Mucosa of stomach (tissue), 1 donor: ENCODE data around the gene ITSN1.
A peak's percentile ranks its signal among the peaks of the same experiment; 100 is the strongest.

Source experiments
- H3K27me3 ChIP-seq: one replicate; pipeline ENCODE4 v1.7.0; 2013; ENCODE audit warnings: mild to moderate bottlenecking, low read length; ENCODE audit not compliant: control insufficient read depth, insufficient read depth
- H3K36me3 ChIP-seq: one replicate; pipeline ENCODE4 v1.7.0; 2013; ENCODE audit warnings: low read length; ENCODE audit not compliant: control insufficient read depth, insufficient read depth
- H3K4me1 ChIP-seq: one replicate; pipeline ENCODE4 v1.7.0; 2013; ENCODE audit warnings: mild to moderate bottlenecking, low read length; ENCODE audit not compliant: control insufficient read depth, insufficient read depth
- H3K4me3 ChIP-seq: one replicate; pipeline ENCODE4 v1.7.0; 2013; ENCODE audit warnings: low read length
- H3K9ac ChIP-seq: one replicate; pipeline ENCODE4 v1.7.0; 2013; ENCODE audit warnings: mild to moderate bottlenecking, low read length, moderate library complexity
- H3K9me3 ChIP-seq: one replicate; pipeline ENCODE4 v1.7.0; 2013; ENCODE audit warnings: mild to moderate bottlenecking, low read length, moderate library complexity; ENCODE audit not compliant: control insufficient read depth
- donor health status: Pancreatic carcinoma.

The ITSN1 gene

DNA sequence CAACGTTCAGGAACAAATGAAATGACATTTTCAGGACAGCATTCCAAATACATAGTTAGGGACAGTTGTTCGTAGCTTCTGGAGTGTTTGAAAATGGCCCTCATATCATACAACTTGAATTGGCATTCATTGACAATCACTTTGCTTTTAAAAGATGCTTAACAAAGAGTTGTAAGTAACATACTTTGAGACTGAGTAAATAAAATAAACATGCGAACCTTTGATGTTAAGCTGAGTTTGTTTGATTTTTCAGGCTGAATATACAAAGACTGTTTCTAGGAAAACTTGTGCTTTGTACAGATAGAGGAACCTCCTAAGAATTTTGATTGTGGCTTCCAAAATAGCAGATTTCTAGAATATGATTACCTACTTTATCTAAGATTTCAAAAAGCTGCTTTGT is 45.3 kb downstream of the ITSN1 start:
- H3K4me1 ChIP-seq: peaks cover 26% of the 10 kb centered on the region

DNA sequence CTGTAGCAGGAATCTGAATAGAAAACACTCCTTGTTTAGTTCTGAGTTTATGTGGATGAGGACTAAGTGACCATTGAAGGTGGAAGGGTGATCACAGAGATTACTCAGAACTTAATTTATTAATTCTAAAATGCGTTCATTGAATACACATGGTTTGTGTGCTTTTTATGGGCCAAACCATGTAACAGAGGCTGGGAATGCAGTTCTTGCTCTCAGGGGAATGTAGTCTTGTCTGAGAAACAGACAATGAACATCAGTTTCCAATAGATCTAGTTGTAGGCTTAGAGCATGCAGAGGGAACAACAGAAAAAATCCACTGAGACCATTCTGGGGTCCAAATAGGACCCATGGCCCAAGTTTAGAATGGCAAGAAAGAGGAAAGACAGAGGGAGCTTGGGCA is 46.1 kb downstream of the ITSN1 start:
- Histone ChIP-seq H3K9ac (no peak overlapping the region), H3K4me1 (peaks cover 23% of the 10 kb centered on the region), H3K27me3 (no peaks in the 10 kb centered on the region), H3K9me3 (no peaks in the 10 kb centered on the region), H3K36me3 (no peaks in the 10 kb centered on the region), H3K4me3 (no peak overlapping the region)

More for the DNA sequence above, 45.3 kb downstream of the ITSN1 start:
- no peaks in the 10 kb centered on the region for H3K27me3 ChIP-seq
- no peak overlapping the region for H3K9ac ChIP-seq
- no peaks in the 10 kb centered on the region for H3K9me3 ChIP-seq
- no peak overlapping the region for H3K4me3 ChIP-seq
- H3K36me3 ChIP-seq: no peaks in the 10 kb centered on the region

DNA sequence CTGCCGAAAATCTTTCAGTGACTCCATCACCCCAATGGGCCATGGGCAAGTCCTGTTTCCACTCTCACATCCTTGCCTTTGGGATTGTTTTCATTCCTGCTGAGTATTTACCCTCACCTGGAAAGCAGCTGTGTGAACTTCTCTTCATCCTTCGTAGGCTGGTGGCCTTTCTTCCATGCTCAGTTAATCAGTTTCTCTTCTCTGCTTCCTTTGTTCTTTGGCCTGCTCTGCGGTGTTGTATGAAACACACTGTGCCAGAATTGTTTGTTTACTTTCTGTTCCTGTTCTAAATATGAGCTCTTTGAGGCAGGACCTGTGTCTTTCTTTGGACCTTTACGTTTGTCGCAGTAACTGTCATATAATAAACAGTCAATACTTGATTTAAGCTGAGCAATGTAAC is 48.6 kb downstream of the ITSN1 start:
- Histone ChIP-seq H3K9ac (no peak overlapping the region), H3K4me1 (peaks cover 11% of the 10 kb centered on the region)

DNA sequence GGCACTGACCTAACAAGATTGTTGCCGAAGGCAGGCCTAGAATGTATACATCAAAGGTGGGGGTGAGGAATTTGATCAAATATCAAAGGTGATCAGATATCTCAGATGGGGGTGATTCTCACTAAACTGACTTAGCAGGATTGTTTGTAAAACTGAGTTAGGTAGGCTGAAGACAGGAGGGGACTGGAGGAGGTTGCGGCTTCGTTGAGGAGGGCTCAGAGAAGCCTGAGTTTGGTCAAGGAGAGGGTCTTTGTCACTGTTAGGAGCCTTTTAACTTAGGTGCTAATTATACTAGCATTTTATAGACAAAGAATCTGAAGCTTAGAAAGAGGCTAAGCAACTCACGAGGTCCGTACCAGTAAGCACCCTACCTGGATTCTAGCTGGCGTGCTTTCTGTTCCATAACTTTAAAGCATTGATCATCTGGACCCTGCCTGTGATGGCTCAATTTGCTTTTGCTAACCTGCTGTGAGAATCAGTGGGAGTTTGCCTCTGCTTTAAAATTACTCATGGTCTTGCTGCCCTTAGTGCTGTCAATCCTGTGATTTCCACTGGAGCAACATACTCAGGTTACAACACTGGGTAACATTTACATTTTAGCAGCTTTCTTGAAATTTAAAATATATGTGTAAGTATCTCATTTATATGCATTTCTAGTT is 49.8 kb downstream of the ITSN1 start:
- peaks cover 16% of the 10 kb centered on the region for H3K4me1 ChIP-seq
- no peaks in the 10 kb centered on the region for H3K9me3 ChIP-seq

More for the DNA sequence above, 48.6 kb downstream of the ITSN1 start:
- H3K4me3 ChIP-seq: no peak overlapping the region
- H3K27me3 ChIP-seq: no peaks in the 10 kb centered on the region
- H3K36me3 ChIP-seq: no peaks in the 10 kb centered on the region
- no peaks in the 10 kb centered on the region for H3K9me3 ChIP-seq

DNA sequence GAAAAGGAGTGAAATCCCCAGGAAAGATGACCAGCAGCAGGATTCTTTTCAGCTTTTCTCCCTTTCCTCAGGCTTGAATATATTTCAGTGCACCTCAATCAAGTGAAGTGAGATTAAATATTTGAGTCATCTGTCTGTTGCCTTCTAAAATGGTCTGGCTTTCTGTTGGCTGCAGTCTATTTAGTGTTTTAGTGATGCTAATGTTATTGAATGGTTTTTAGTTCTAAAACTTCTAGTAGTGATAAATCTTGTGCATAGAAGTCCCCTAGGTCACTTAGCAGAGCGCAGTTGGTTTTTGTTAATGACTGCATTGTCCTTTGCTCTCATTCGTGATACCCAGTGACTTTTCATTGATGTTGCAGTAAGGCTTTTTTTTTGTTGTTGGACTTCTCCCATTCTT is 53.5 kb downstream of the ITSN1 start:
- H3K36me3 ChIP-seq: no peaks in the 10 kb centered on the region
- no peak overlapping the region for H3K4me3 ChIP-seq
- H3K27me3 ChIP-seq: no peaks in the 10 kb centered on the region
- H3K4me1 ChIP-seq: peaks cover 16% of the 10 kb centered on the region
- H3K9me3 ChIP-seq: no peaks in the 10 kb centered on the region
- no peak overlapping the region for H3K9ac ChIP-seq

More for the DNA sequence above, 49.8 kb downstream of the ITSN1 start:
- no peak overlapping the region for H3K9ac ChIP-seq
- no peaks in the 10 kb centered on the region for H3K27me3 ChIP-seq
- H3K4me3 ChIP-seq: no peak overlapping the region
- H3K36me3 ChIP-seq: no peaks in the 10 kb centered on the region

DNA sequence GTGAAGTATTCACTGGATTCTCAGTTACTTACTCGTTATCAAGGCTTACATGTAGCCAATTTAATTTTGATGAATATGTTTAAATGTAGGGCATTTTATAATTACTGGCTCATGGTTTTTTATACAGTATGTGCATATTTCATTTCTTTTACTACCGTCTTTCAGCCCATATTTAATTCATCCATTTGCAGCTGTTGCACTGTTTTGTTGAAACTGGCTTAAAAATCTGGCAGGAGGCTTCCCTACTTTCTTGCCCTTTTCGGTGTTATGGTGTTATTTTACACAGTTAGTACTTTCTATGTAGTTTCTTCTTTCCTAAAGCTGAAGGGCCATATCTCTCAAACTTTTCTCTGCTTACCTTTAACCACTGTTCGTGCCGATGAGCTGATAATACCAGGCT is 54.2 kb downstream of the ITSN1 start:
- Histone ChIP-seq H3K36me3 (no peaks in the 10 kb centered on the region), H3K4me1 (peaks cover 16% of the 10 kb centered on the region), H3K9ac (no peak overlapping the region), H3K9me3 (no peaks in the 10 kb centered on the region), H3K27me3 (no peaks in the 10 kb centered on the region), H3K4me3 (no peak overlapping the region)

DNA sequence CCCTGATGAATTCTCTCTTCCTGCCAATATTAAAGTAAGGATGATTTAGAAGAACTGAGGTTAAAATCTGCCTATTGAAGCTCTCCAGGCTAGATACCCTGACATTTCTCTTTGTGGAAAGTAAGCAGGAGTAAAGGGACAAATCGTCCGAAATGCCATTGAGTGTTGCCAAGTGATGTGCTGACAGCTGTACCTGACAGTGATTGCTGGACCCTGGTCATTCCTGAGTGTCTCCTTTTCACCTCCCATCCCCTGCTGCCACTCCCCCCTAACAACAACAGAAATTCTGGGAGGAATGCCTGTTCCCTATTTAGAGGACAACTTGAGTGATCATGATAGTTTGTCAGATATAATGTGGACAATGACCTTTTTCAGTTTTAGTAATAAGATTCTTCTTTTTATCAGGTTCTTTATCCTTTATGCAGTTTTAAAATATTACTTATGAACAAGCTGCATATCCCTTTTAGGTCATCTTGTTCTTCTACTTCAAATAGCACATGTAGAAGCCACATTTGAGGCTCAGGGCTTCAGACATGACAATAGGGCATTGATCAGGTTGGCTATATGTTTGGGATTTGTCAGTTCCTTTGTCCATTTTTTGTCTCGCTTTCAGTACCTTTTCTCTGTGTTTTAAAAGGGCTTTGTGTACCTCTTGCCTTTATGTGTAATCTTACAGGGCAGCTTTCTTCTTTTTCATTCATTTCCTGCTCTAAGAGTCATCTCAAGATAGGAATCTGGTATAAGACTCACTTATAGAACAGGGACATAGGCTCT is 56.0 kb downstream of the ITSN1 start:
- Histone ChIP-seq H3K9ac (no peak overlapping the region), H3K36me3 (no peaks in the 10 kb centered on the region), H3K9me3 (no peaks in the 10 kb centered on the region), H3K27me3 (no peaks in the 10 kb centered on the region), H3K4me3 (no peak overlapping the region), H3K4me1 (peaks cover 15% of the 10 kb centered on the region)

DNA sequence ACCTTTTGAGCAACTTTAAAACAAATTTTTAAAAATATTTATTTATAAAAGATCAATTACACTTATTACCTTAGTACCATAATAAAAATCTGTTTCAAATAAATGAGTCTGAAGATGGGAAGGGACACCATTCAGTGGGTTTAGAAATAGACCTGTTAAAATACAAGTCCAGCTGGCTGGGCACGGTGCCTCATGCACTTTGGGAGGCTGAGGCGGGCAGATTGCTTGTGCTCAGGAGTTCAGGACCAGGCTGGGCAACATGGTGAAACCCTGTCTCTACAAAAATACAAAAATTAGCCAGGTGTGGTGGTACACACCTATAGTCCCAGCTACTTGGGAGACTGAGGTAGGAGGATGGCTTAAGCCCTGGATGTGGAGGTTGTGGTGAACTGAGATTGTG is 57.0 kb downstream of the ITSN1 start:
- H3K9me3 ChIP-seq: no peaks in the 10 kb centered on the region
- H3K4me3 ChIP-seq: no peak overlapping the region
- H3K27me3 ChIP-seq: no peaks in the 10 kb centered on the region
- no peak overlapping the region for H3K9ac ChIP-seq
- H3K36me3 ChIP-seq: no peaks in the 10 kb centered on the region
- peaks cover 11% of the 10 kb centered on the region for H3K4me1 ChIP-seq

DNA sequence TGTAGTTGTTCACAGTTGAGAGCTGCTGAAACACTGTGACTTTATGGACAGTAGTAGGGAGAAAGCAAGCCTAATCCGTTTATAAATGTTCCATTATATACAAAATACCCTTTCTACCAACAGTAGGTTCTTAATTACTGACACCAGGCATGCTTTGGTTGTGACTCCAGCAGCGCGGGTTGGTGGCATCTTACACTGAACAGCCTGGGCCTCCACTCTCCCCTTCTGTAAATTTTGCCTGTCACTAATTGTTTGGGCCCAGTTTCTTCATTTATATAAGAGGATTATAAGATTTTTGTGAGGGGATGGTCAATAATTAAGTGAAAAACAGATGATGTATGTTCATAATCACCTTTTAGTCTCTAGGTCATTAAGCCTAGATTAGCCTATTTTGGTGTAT is 58.2 kb downstream of the ITSN1 start:
- Histone ChIP-seq H3K9ac (no peak overlapping the region), H3K36me3 (no peaks in the 10 kb centered on the region), H3K4me3 (no peak overlapping the region), H3K9me3 (no peaks in the 10 kb centered on the region), H3K27me3 (no peaks in the 10 kb centered on the region), H3K4me1 (peaks cover 11% of the 10 kb centered on the region)

DNA sequence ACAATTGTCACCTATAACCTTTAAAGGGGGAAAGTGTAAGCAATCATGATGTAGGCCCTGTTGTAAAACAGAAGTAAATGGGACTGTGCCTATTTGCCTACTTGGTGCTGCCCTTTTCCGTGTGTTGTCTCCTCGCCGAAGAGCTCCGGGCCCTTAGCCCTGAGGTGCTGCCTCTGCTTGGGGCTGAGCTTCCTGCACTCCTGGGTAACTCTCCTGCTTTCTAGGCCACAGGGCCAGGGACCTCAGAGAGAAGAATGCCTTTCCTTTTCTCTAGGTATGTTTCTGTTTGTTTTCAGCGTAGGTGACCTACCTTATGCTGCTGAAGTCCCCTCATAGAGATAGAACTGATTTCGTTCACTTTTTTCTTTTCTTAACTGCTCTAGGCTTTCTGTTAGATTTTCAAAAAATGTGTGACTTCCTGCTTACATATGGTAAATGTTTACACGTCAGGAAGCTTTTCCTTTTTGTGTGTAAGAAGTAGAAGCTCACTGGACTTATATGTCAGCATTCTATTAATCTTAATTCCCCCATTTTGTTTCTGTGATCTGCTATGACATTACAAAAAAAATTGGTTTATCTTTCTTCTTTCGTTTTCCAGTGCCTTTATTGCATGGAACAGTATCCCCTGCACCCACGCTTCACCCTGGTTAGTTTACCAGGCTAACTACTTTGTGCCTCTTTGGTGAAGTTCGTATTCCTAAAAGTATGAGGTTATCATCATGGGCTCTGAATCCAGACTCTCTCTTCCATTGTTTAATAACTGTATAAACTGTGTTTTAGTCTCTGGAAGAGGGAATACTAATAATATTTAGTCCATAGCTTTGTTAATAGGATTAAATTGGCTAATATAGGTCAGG is 61.7 kb downstream of the ITSN1 start:
- Histone ChIP-seq H3K36me3 (no peaks in the 10 kb centered on the region), H3K9ac (peak overlapping the region; percentile 51), H3K4me3 (no peak overlapping the region)

DNA sequence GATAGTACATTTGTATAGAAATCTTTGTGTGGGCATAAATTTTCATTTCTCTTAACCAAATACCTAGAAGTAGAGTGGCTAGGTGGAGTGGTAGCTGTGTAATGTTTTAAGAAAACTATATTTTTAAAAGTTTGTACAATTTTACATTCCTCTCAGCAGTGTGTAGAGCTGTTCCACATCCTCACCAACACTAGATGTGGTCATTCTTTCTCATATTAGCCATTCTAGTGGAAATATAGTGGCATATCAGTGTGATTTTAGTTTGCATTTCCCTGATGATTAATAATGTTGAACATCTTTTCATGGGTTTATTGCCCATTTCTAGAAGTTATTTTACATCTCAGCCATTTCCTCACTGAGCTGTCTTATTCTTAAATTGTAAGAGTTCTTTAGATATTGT is 65.5 kb downstream of the ITSN1 start:
- Histone ChIP-seq H3K27me3 (no peaks in the 10 kb centered on the region), H3K4me3 (no peak overlapping the region), H3K9ac (no peak overlapping the region), H3K9me3 (no peaks in the 10 kb centered on the region), H3K36me3 (no peaks in the 10 kb centered on the region), H3K4me1 (peaks cover 12% of the 10 kb centered on the region)

More for the DNA sequence above, 61.7 kb downstream of the ITSN1 start:
- H3K4me1 ChIP-seq: no peaks in the 10 kb centered on the region
- H3K27me3 ChIP-seq: no peaks in the 10 kb centered on the region
- no peaks in the 10 kb centered on the region for H3K9me3 ChIP-seq

DNA sequence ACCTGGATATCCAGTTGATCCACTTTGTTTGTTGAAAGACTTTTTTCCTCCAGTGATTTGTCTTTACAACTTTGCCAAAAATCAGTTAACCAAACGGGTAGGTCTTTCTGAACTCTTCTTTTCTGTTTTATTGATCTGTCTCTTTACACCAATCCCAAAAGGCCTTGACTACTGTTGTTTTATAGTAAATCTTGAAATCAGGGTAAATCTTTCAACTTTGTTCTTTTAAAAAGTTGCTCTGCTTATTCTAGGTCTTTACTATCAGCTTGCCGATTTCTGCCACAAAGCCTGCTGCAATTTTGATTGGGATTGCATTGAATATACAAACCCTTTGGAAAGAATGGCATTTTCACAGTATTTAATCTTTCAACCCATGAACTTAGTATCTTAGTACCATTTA is 66.6 kb downstream of the ITSN1 start:
- H3K9me3 ChIP-seq: no peaks in the 10 kb centered on the region

More for the DNA sequence above, 66.6 kb downstream of the ITSN1 start:
- Histone ChIP-seq H3K4me3 (no peak overlapping the region), H3K36me3 (no peaks in the 10 kb centered on the region), H3K4me1 (peaks cover 12% of the 10 kb centered on the region), H3K9ac (no peak overlapping the region), H3K27me3 (no peaks in the 10 kb centered on the region)
